K562 (cell line): ENCODE results near the gene PXK. TPM values are rescaled to one million over a fixed set of nuclear protein-coding genes. Genes with fewer than 3 reads are reported as not detected.

ENCODE experiments used
- CAMTA2 ChIP-seq: fragments of 250-450 bp; sonication (Bioruptor Pico); conservative IDR thresholded peaks from 2 replicates; pipeline ENCODE4 v1.5.1; 2022
- CBX5 ChIP-seq: IDR thresholded peaks from 2 replicates; pipeline ENCODE4 v1.6.1; 2014; ENCODE audit warnings: low read depth, borderline replicate concordance
- CEBPG ChIP-seq, 3 experiments: fragments of 200-800 bp in 1 of 3; sonication (Bioruptor generic) in 1 of 3; sonication (generic) in 1 of 3; formaldehyde crosslinking in 1 of 3; IDR thresholded peaks in 2 of 3; conservative IDR thresholded peaks in 1 of 3; 2 replicates each; pipeline versions ENCODE4 v1.6.1 to v1.8.0; 2016 to 2022; ENCODE audit warnings: missing compliant biosample characterization in 2 of 3, missing genetic modification characterization in 2 of 3, mild to moderate bottlenecking in 1 of 3, missing genetic modification reagents in 1 of 3
- CLOCK ChIP-seq: fragments of 250-450 bp; sonication (Bioruptor Pico); IDR thresholded peaks from 2 replicates; pipeline ENCODE4 v1.4.0; 2020; ENCODE audit warnings: mild to moderate bottlenecking, moderate library complexity, borderline replicate concordance
- DIDO1 ChIP-seq: fragments of 450-650 bp; IDR thresholded peaks from 2 replicates; pipeline ENCODE4 v1.6.1; 2016; ENCODE audit warnings: low read depth, missing biosample characterization, missing genetic modification characterization
- E2F8 ChIP-seq: fragments of 450-650 bp; IDR thresholded peaks from 2 replicates; pipeline ENCODE4 v1.7.1; 2018; ENCODE audit warnings: mild to moderate bottlenecking, low read depth; ENCODE audit not compliant: partially characterized antibody
- HMGN3 ChIP-seq: IDR thresholded peaks from 2 replicates; pipeline ENCODE4 v1.6.1; 2011; ENCODE audit warnings: borderline replicate concordance, low read depth, mild to moderate bottlenecking, mixed read lengths, low read length; ENCODE audit not compliant: insufficient read length; ENCODE audit errors: extremely low read depth
- MBD2 ChIP-seq: sonication (generic); IDR thresholded peaks from 2 replicates; pipeline ENCODE4 v1.6.1; 2016; ENCODE audit warnings: low read depth, borderline replicate concordance
- MECOM ChIP-seq: fragments of 250-450 bp; sonication (Bioruptor Pico); IDR thresholded peaks from 2 replicates; pipeline ENCODE4 v1.8.0; 2022; ENCODE audit warnings: inconsistent platforms
- POLR2A ChIP-seq: fragments of 450-650 bp; conservative IDR thresholded peaks from 2 replicates; pipeline ENCODE4 v1.6.1; 2016
- POU5F1 ChIP-seq: fragments of 150-350 bp; IDR thresholded peaks from 2 replicates; pipeline ENCODE4 v1.6.1; 2014; ENCODE audit warnings: borderline replicate concordance, low read length, low read depth, mild to moderate bottlenecking; ENCODE audit not compliant: partially characterized antibody
- STAG1 ChIP-seq: sonication (generic); formaldehyde crosslinking; IDR thresholded peaks from 2 replicates; pipeline ENCODE4 v1.5.0; 2020; ENCODE audit warnings: missing genetic modification reagents, borderline replicate concordance
- ZNF143 ChIP-seq: sonication (generic); formaldehyde crosslinking; IDR thresholded peaks from 2 replicates; pipeline ENCODE4 v1.9.0; 2022; ENCODE audit warnings: mild to moderate bottlenecking, missing genetic modification reagents
- ZNF146 ChIP-seq: IDR thresholded peaks from one replicate; pipeline ENCODE4 v1.6.1; 2018; ENCODE audit warnings: missing compliant biosample characterization; ENCODE audit not compliant: unreplicated experiment
- ZSCAN32 ChIP-seq: fragments of 450-650 bp; formaldehyde crosslinking; IDR thresholded peaks from 2 replicates; pipeline ENCODE4 v1.4.0; 2020; ENCODE audit warnings: mild to moderate bottlenecking, moderate library complexity
- ZZZ3 ChIP-seq: fragments of 450-650 bp; IDR thresholded peaks from 2 replicates; pipeline ENCODE4 v1.6.1; 2016; ENCODE audit warnings: antibody characterized with exemption, mild to moderate bottlenecking, moderate library complexity
- polyA plus RNA-seq, 8 experiments: library from polyadenylated mRNA; depleted of rRNA in 4 of 8; stranded (reverse) in 5 of 8; unstranded in 3 of 8; fragments of >200 nt; fragmentation: Nextera tagmentation in 2 of 8; fragmentation: Illumina TruSeq in 1 of 8; extraction: Ambion mirVana in 2 of 8; extraction: Trizol in 1 of 8; gene quantifications; 2 replicates each; pipeline versions ENCODE4 v1.2.1 to v1.2.3, GENCODE V29; 2011 to 2014; ENCODE audit warnings: inconsistent platforms in 1 of 8, missing spikeins in 1 of 8
- total RNA-seq, 7 experiments: library from RNA; depleted of rRNA in 6 of 7; stranded (reverse); fragments of >200 nt in 6 of 7; fragmentation: Illumina TruSeq in 2 of 7; extraction: Trizol in 2 of 7; gene quantifications; 2 replicates each; pipeline versions ENCODE4 v1.2.1 to v1.2.3, GENCODE V29; 2011 to 2021; ENCODE audit warnings: low replicate concordance in 1 of 7
- TF ChIP-seq, protein P1 (sequence below), 2 experiments: fragments of 450-650 bp in 1 of 2; sonication (generic) in 1 of 2; formaldehyde crosslinking; conservative IDR thresholded peaks; 2 replicates each; pipeline versions ENCODE4 v1.4.0 to v1.8.1; 2020 to 2022; ENCODE audit warnings: mild to moderate bottlenecking in 1 of 2, missing genetic modification reagents in 1 of 2
- TF ChIP-seq, protein P2 (sequence below): fragments of 450-650 bp; formaldehyde crosslinking; IDR thresholded peaks from 2 replicates; pipeline ENCODE4 v1.4.0; 2022; ENCODE audit warnings: missing genetic modification characterization

The PXK gene
- total and polyA plus RNA-seq, 9 of the 15 experiments (the other 6 are each of a cell fraction or from before 2014, with no cell fraction given) = 3.3 to 19.9 (median 11.3) TPM

- TF ChIP-seq E2F8 (peak; percentile 75), ZZZ3 (peak; percentile 69; the same call in 1 of the 2 replicates), POLR2A (peak; percentile 86), DIDO1 (tag) (peak; percentile 64; the same call in 1 of the 2 replicates), ZSCAN32 (no peak), MECOM (no peak), MBD2 (no peak; the same call in 1 of the 2 replicates), CEBPG (CRISPR knock-in tag; IDR thresholded peaks at IDR 0.05) (peak; percentile 60; the same call in 1 of the 2 replicates), CEBPG (tag; conservative IDR thresholded peaks at IDR 0.05 in 1 of 2, IDR thresholded peaks at IDR 0.05 in 1 of 2) (peak in 1 of 2 experiments; percentile 37; a peak in 1 of 4 replicates), CBX5 (no peak), POU5F1 (no peak), CLOCK (CRISPR knock-in tag) (no peak), HMGN3 (peak; percentile 57), STAG1 (CRISPR knock-in tag) (no peak), ZNF143 (no peak), ZNF146 (peak; percentile 69), CAMTA2 (CRISPR knock-in tag) (0 out of 2 replicates have a peak, but pooled peaks have one; percentile 61)
- TF ChIP-seq, protein P1, sequence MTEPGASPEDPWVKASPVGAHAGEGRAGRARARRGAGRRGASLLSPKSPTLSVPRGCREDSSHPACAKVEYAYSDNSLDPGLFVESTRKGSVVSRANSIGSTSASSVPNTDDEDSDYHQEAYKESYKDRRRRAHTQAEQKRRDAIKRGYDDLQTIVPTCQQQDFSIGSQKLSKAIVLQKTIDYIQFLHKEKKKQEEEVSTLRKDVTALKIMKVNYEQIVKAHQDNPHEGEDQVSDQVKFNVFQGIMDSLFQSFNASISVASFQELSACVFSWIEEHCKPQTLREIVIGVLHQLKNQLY (CRISPR knock-in tag; conservative IDR thresholded peaks at IDR 0.05) = no peak
- TF ChIP-seq, protein P2, sequence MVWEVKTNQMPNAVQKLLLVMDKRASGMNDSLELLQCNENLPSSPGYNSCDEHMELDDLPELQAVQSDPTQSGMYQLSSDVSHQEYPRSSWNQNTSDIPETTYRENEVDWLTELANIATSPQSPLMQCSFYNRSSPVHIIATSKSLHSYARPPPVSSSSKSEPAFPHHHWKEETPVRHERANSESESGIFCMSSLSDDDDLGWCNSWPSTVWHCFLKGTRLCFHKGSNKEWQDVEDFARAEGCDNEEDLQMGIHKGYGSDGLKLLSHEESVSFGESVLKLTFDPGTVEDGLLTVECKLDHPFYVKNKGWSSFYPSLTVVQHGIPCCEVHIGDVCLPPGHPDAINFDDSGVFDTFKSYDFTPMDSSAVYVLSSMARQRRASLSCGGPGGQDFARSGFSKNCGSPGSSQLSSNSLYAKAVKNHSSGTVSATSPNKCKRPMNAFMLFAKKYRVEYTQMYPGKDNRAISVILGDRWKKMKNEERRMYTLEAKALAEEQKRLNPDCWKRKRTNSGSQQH (CRISPR knock-in tag) = no peak
Observed at GRCh38 chr3:58305882-58306711, 26.6 kb upstream of the PXK start, which contains the start of the genes HTD2 and RPP14 (continued).
